ENCODE results near the gene LINC00237.

The LINC00237 gene

DNA sequence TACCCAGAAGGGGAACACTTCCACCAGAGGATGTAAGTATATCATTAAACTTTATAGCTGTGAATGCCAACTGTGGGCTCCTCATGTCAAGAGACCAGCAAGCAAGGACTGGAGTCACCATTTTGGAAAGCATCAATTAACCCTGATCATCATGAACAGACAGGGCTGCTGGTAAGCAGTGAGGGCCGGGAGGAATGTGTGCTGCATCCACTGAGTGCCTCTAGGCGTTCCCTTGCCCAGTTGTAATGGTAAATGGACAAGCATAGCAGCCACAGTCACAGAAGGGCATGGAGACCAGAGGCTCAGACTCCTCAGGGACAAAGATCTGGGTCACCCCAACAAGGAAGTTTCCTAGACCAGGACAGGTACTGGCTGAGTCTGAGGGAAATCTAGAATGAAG is 23.6 kb downstream of the LINC00237 start:
- TF ChIP-seq FOXM1 (IDR thresholded peaks at IDR 0.05; ENCODE audit: borderline replicate concordance, low read depth) (no peak), ZBTB7A (IDR thresholded peaks at IDR 0.05; ENCODE audit: low read depth) (no peak), TCF12 (IDR thresholded peaks at IDR 0.05; ENCODE audit: low read depth) (no peak), RAD21 (IDR thresholded peaks at IDR 0.05; ENCODE audit: low read depth) (no peak), TAF1 (IDR thresholded peaks at IDR 0.05; ENCODE audit: low read depth) (no peak), EGR1 (IDR thresholded peaks at IDR 0.05) (no peak), YY1 (IDR thresholded peaks at IDR 0.05; ENCODE audit: low read depth) (no peak), NFIC (IDR thresholded peaks at IDR 0.05) (no peak), CEBPB (IDR thresholded peaks at IDR 0.05) (no peak)
- TF ChIP-seq, protein P1, sequence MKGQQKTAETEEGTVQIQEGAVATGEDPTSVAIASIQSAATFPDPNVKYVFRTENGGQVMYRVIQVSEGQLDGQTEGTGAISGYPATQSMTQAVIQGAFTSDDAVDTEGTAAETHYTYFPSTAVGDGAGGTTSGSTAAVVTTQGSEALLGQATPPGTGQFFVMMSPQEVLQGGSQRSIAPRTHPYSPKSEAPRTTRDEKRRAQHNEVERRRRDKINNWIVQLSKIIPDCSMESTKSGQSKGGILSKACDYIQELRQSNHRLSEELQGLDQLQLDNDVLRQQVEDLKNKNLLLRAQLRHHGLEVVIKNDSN (IDR thresholded peaks at IDR 0.05): no peak
- TF ChIP-seq, protein P2, sequence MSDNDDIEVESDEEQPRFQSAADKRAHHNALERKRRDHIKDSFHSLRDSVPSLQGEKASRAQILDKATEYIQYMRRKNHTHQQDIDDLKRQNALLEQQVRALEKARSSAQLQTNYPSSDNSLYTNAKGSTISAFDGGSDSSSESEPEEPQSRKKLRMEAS (IDR thresholded peaks at IDR 0.05): no peak

DNA sequence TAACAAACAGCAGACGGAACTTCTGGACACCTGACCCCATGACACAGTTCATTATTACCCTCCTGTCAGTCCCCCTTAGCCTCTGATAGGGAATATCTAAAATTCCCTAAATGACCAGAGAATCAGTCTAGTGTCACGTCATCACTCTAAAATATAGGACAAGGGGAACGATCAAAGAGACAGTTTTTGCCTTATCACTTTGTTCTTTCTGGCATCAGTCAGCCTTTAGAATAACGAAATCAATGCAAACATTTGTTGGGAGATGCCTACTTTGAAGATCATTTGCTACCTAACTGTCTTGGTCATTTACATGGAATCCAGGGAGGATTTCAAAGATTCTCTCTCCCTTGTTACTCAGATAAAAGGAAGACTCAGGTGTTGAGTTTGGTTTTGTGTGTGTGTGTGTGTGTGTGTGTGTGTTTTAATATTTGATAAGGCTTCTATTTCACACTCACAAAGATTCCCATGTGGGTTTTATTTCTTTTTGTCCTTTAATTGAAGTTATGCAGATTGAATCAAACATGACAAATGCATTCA is 28.3 kb downstream of the LINC00237 start:
- TF ChIP-seq CREB1 (IDR thresholded peaks at IDR 0.05; ENCODE audit: low read depth): no peak
- no peak for TF ChIP-seq TAF1 (IDR thresholded peaks at IDR 0.05; ENCODE audit: low read depth)
- TF ChIP-seq, protein P2 (IDR thresholded peaks at IDR 0.05): no peak
- no peak for TF ChIP-seq FOXM1 (IDR thresholded peaks at IDR 0.05; ENCODE audit: borderline replicate concordance, low read depth)
- no peak for TF ChIP-seq EP300 (IDR thresholded peaks at IDR 0.05; ENCODE audit: borderline replicate concordance)
- no peak for TF ChIP-seq YY1 (IDR thresholded peaks at IDR 0.05; ENCODE audit: low read depth)
- no peak for TF ChIP-seq RAD21 (IDR thresholded peaks at IDR 0.05; ENCODE audit: low read depth)
- TF ChIP-seq NFIC (IDR thresholded peaks at IDR 0.05): no peak
- no peak for TF ChIP-seq TEAD4 (IDR thresholded peaks at IDR 0.05)
- TF ChIP-seq TCF12 (IDR thresholded peaks at IDR 0.05; ENCODE audit: low read depth): no peak
- TF ChIP-seq CEBPB (IDR thresholded peaks at IDR 0.05): no peak
- TF ChIP-seq ZBTB7A (IDR thresholded peaks at IDR 0.05; ENCODE audit: low read depth): no peak
- TF ChIP-seq REST (IDR thresholded peaks at IDR 0.05; ENCODE audit: low read depth): no peak

GRCh38 chr20:21076073-21076472 is 30.1 kb downstream of the LINC00237 start:
- TF ChIP-seq TAF1 (IDR thresholded peaks at IDR 0.05; ENCODE audit: low read depth) (no peak), EP300 (IDR thresholded peaks at IDR 0.05; ENCODE audit: borderline replicate concordance) (no peak), YY1 (IDR thresholded peaks at IDR 0.05; ENCODE audit: low read depth) (no peak), NFIC (IDR thresholded peaks at IDR 0.05) (no peak), ZBTB7A (IDR thresholded peaks at IDR 0.05; ENCODE audit: low read depth) (no peak), REST (IDR thresholded peaks at IDR 0.05; ENCODE audit: low read depth) (no peak), TEAD4 (IDR thresholded peaks at IDR 0.05) (no peak), CREB1 (IDR thresholded peaks at IDR 0.05; ENCODE audit: low read depth) (no peak), TCF12 (IDR thresholded peaks at IDR 0.05; ENCODE audit: low read depth) (no peak), RAD21 (IDR thresholded peaks at IDR 0.05; ENCODE audit: low read depth) (no peak), FOXM1 (IDR thresholded peaks at IDR 0.05; ENCODE audit: borderline replicate concordance, low read depth) (no peak), CEBPB (IDR thresholded peaks at IDR 0.05) (no peak), EGR1 (IDR thresholded peaks at IDR 0.05) (no peak)
- TF ChIP-seq, protein P1 (IDR thresholded peaks at IDR 0.05): no peak
- TF ChIP-seq, protein P2 (IDR thresholded peaks at IDR 0.05): no peak

DNA sequence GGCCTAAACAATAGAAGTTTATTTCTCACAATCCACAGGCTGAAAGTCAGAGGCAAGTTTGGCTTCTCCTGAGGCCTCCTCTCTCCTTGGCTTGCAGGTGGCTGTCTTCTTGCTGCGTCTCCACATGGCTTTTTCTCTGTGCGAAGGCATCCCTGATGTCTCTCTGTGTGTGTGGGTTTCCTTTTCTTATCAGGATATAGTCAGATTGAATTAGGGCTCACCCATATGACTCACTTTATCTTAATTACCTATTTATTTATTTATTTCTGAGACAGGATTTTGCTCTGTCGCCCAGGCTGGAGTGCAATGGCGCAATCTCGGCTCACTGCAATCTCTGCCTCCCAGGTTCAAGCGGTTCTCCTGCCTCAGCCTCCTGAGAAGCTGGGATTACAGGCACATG is 30.7 kb downstream of the LINC00237 start:
- TF ChIP-seq CEBPB (IDR thresholded peaks at IDR 0.05) (no peak), CREB1 (IDR thresholded peaks at IDR 0.05; ENCODE audit: low read depth) (no peak), RAD21 (IDR thresholded peaks at IDR 0.05; ENCODE audit: low read depth) (no peak), TCF12 (IDR thresholded peaks at IDR 0.05; ENCODE audit: low read depth) (no peak), FOXM1 (IDR thresholded peaks at IDR 0.05; ENCODE audit: borderline replicate concordance, low read depth) (no peak), TAF1 (IDR thresholded peaks at IDR 0.05; ENCODE audit: low read depth) (no peak), ZBTB7A (IDR thresholded peaks at IDR 0.05; ENCODE audit: low read depth) (no peak), YY1 (IDR thresholded peaks at IDR 0.05; ENCODE audit: low read depth) (no peak), EP300 (IDR thresholded peaks at IDR 0.05; ENCODE audit: borderline replicate concordance) (no peak)
- TF ChIP-seq, protein P1 (IDR thresholded peaks at IDR 0.05): no peak
